Hepatocyte (in vitro differentiated cells): Measurements from ENCODE around the gene PRKAR1B.

ENCODE experiments used
- EZH2 ChIP-seq: fragments of 200-600 bp; sonication (generic); IDR thresholded peaks from 2 replicates; pipeline ENCODE4 v1.6.1; 2016; ENCODE audit warnings: antibody characterized with exemption, mild to moderate bottlenecking, borderline replicate concordance
- EZH2phosphoT487 ChIP-seq: fragments of 200-600 bp; sonication (generic); IDR thresholded peaks from one replicate; pipeline ENCODE4 v1.6.1; 2018; ENCODE audit warnings: antibody characterized with exemption, mild to moderate bottlenecking, low read depth, moderate library complexity; ENCODE audit not compliant: unreplicated experiment, severe bottlenecking
- TF ChIP-seq, protein P1 (sequence below): fragments of 200-600 bp; sonication (generic); IDR thresholded peaks from 2 replicates; pipeline ENCODE4 v1.5.1; 2016; ENCODE audit warnings: antibody characterized with exemption, mild to moderate bottlenecking; ENCODE audit not compliant: poor library complexity

DNA sequence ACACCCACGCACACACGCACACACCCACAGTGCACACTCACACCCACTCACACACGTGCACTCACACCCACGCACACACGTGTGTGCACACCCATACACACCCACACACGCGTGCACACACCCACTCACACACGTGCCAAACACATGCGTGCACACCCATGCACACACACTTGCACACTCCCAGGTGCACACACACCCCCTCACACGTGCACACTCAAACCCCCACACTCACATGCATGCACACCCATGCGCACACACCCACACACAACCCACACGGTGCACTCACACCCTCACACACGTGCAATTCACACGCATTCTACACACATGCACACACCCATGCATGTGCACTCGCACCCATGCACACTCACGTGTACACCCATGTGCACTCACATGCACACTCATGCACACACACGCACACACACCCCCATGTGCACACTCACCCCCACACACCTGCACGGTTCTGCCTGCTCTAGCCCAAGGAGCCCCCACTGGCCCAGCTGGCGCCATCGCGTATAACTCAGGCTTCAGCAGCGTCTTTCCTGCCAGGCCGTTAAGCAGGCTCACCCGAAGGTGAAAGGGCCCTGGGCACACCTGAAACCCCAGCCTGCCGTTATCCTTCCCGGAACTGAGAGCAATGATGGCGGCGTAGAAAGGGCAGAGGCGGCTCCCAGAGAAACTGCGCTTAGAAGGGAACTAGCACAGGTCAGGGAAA, 143.5 kb downstream of the PRKAR1B start:
- TF ChIP-seq, protein P1, sequence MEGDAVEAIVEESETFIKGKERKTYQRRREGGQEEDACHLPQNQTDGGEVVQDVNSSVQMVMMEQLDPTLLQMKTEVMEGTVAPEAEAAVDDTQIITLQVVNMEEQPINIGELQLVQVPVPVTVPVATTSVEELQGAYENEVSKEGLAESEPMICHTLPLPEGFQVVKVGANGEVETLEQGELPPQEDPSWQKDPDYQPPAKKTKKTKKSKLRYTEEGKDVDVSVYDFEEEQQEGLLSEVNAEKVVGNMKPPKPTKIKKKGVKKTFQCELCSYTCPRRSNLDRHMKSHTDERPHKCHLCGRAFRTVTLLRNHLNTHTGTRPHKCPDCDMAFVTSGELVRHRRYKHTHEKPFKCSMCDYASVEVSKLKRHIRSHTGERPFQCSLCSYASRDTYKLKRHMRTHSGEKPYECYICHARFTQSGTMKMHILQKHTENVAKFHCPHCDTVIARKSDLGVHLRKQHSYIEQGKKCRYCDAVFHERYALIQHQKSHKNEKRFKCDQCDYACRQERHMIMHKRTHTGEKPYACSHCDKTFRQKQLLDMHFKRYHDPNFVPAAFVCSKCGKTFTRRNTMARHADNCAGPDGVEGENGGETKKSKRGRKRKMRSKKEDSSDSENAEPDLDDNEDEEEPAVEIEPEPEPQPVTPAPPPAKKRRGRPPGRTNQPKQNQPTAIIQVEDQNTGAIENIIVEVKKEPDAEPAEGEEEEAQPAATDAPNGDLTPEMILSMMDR: no peak
- TF ChIP-seq EZH2phosphoT487 (no peak), EZH2 (no peak)
